GM12878 (cell line): ENCODE data around the gene MRTFB. TPM values are rescaled to one million over a fixed set of nuclear protein-coding genes. Genes with fewer than 3 reads are reported as not detected.

Experiments
- ATAC-seq: fragments of 200-7000 bp; cut with Tn5 transposase; 3 replicates; pipeline ENCODE4 v1.9.1; 2020; ENCODE audit warnings: mild to moderate bottlenecking, moderate library complexity
- BruUV-seq: library from RNA; stranded (reverse); fragments of 400-500 nt; replicated peaks from 2 replicates; lab custom pipeline; 2021; lab: Mats Ljungman, UMichigan
- CTCF ChIA-PET: fragments of 300-600 bp; sonication (Branson Sonifier 250); formaldehyde crosslinking; extraction: SDS; loops from one replicate; lab custom pipeline; 2021; ENCODE audit warnings: inconsistent platforms; lab: Yijun Ruan, JAX
- POLR2A ChIA-PET: fragments of 350-600 bp; formaldehyde crosslinking; extraction: SDS; loops from one replicate; lab custom pipeline; 2021; ENCODE audit warnings: inconsistent platforms; lab: Charles Lee
- RAD21 ChIA-PET: fragments of 300-600 bp; sonication (Branson Sonifier 250); formaldehyde crosslinking; loops from one replicate; lab custom pipeline; 2023; ENCODE audit warnings: antibody characterized with exemption; ENCODE audit not compliant: unreplicated experiment; lab: Charles Lee
- SMC1A ChIA-PET: fragments of 300-600 bp; sonication (Branson Sonifier 250); formaldehyde crosslinking; loops from one replicate; lab custom pipeline; 2023; ENCODE audit not compliant: unreplicated experiment, uncharacterized antibody; lab: Charles Lee
- DNase-seq: peaks from one replicate; pipeline ENCODE4 v3.0.0-alpha.2; 2011; ENCODE audit warnings: low read depth, low spot score
- FAIRE-seq: peaks from 3 replicates; lab custom pipeline; 2011; peaks lifted over from hg19 to GRCh38; lab: Jason Lieb, UNC
- H2AFZ ChIP-seq: 2 replicates; pipeline ENCODE4 v1.6.0; 2011; ENCODE audit warnings: low read depth, low read length, control low read depth; ENCODE audit not compliant: control insufficient read depth
- H3K27ac ChIP-seq: 2 replicates; pipeline ENCODE4 v1.5.1; 2011; ENCODE audit warnings: control low read depth; ENCODE audit not compliant: control insufficient read depth, insufficient read depth
- H3K27me3 ChIP-seq, 2 experiments: replicated peaks in 1 of 2; 2 replicates each; pipeline versions ENCODE4 v1.6.0 to v1.6.1; 2011; ENCODE audit warnings: low read length in 1 of 2; ENCODE audit not compliant: control insufficient read depth in 2 of 2, insufficient read depth in 2 of 2
- H3K36me3 ChIP-seq, 2 experiments: 2 replicates each; pipeline ENCODE4 v1.5.1; 2011; ENCODE audit warnings: low read length in 1 of 2; ENCODE audit not compliant: control insufficient read depth in 2 of 2, insufficient read depth in 2 of 2
- H3K4me1 ChIP-seq: 2 replicates; pipeline ENCODE4 v1.6.1; 2011; ENCODE audit warnings: mild to moderate bottlenecking, low read length, moderate library complexity, mixed read lengths; ENCODE audit not compliant: control insufficient read depth, insufficient read depth
- H3K4me2 ChIP-seq: 2 replicates; pipeline ENCODE4 v1.6.0; 2011; ENCODE audit warnings: control low read depth; ENCODE audit not compliant: control insufficient read depth, insufficient read depth
- H3K4me3 ChIP-seq: fragments of 200-600 bp; sonication (generic); 2 replicates; pipeline ENCODE4 v1.5.1; 2016
- H3K79me2 ChIP-seq: 2 replicates; pipeline ENCODE4 v1.6.0; 2011; ENCODE audit warnings: low read length; ENCODE audit not compliant: control insufficient read depth, insufficient read depth
- H3K9ac ChIP-seq: 2 replicates; pipeline ENCODE4 v1.8.0; 2011; ENCODE audit warnings: low read length, control low read depth, mixed read lengths; ENCODE audit not compliant: control insufficient read depth, insufficient read depth
- H3K9me3 ChIP-seq: replicated peaks from 3 replicates; pipeline ENCODE4 v1.5.1; 2011; ENCODE audit warnings: mild to moderate bottlenecking, low read length; ENCODE audit not compliant: control insufficient read depth, insufficient read depth
- H4K20me1 ChIP-seq: 2 replicates; pipeline ENCODE4 v1.6.0; 2011; ENCODE audit not compliant: control insufficient read depth, insufficient read depth
- ATF7 ChIP-seq: fragments of 450-650 bp; IDR thresholded peaks from 2 replicates; pipeline ENCODE4 v1.6.1; 2016; ENCODE audit warnings: low read depth, mild to moderate bottlenecking
- BHLHE40 ChIP-seq, 2 experiments: fragments of 450-650 bp in 1 of 2; IDR thresholded peaks; 2 replicates each; pipeline ENCODE4 v1.6.1; 2011 to 2017; ENCODE audit warnings: low read depth in 2 of 2, borderline replicate concordance in 1 of 2, improper control_type of control experiment in 1 of 2, low read length in 1 of 2, mild to moderate bottlenecking in 1 of 2
- DPF2 ChIP-seq: fragments of 450-650 bp; IDR thresholded peaks from 2 replicates; pipeline ENCODE4 v1.6.1; 2017; ENCODE audit warnings: mild to moderate bottlenecking
- FOS ChIP-seq: IDR thresholded peaks from 3 replicates; pipeline ENCODE4 v1.6.1; 2011; ENCODE audit warnings: borderline replicate concordance; ENCODE audit not compliant: insufficient read length; ENCODE audit errors: extremely low read depth
- HDAC2 ChIP-seq: fragments of 200-600 bp; sonication (generic); IDR thresholded peaks from 2 replicates; pipeline ENCODE4 v1.6.1; 2017
- KDM1A ChIP-seq: fragments of 200-600 bp; sonication (generic); IDR thresholded peaks from 2 replicates; pipeline ENCODE4 v1.6.1; 2016; ENCODE audit warnings: borderline replicate concordance
- LARP7 ChIP-seq: fragments of 450-650 bp; IDR thresholded peaks from 2 replicates; pipeline ENCODE4 v1.6.1; 2017; ENCODE audit warnings: mild to moderate bottlenecking
- RAD51 ChIP-seq: fragments of 450-650 bp; IDR thresholded peaks from 2 replicates; pipeline ENCODE4 v1.6.1; 2016; ENCODE audit warnings: moderate library complexity, mild to moderate bottlenecking, inconsistent platforms
- SIN3A ChIP-seq: IDR thresholded peaks from 2 replicates; pipeline ENCODE4 v1.6.1; 2012; ENCODE audit warnings: low read depth, low read length, improper control_type of control experiment
- ZNF217 ChIP-seq: fragments of 450-650 bp; IDR thresholded peaks from 2 replicates; pipeline ENCODE4 v1.6.1; 2017; ENCODE audit warnings: antibody characterized with exemption, mild to moderate bottlenecking
- WGBS: methylation state at CpG from one replicate; pipeline ENCODE4 v1.1.6; 2016; ENCODE audit warnings: low lambda C conversion rate; ENCODE audit not compliant: insufficient replicate concordance, insufficient coverage; ENCODE audit errors: missing lambda C conversion rate; 5-methylcytosine and 5-hydroxymethylcytosine counted together
- in situ Hi-C: fragments of 300-500 bp; cut with MboI; formaldehyde crosslinking; loops from 9 replicates; pipeline ENCODE4 v1.14.3; 2018; ENCODE audit warnings: mixed read lengths
- intact Hi-C: fragments of 100-400 bp; cut with micrococcal nuclease; formaldehyde crosslinking; loops from one replicate; pipeline ENCODE4 v1.14.2; 2022; ENCODE audit not compliant: unreplicated experiment
- polyA plus RNA-seq, 11 experiments: library from polyadenylated mRNA; depleted of rRNA in 4 of 11; unstranded in 6 of 11; stranded (reverse) in 5 of 11; fragments of >200 nt; fragmentation: Nextera tagmentation in 4 of 11; fragmentation: Illumina TruSeq in 1 of 11; extraction: Ambion mirVana in 4 of 11; extraction: Trizol in 1 of 11; gene quantifications; 1 replicate in 1 of 11; 2 replicates in 10 of 11; pipeline versions ENCODE4 v1.2.1 to v1.2.3, GENCODE V29; 2011 to 2016; ENCODE audit warnings: inconsistent platforms in 2 of 11, missing spikeins in 2 of 11, low read depth in 1 of 11
- total RNA-seq, 4 experiments: library from RNA; depleted of rRNA in 3 of 4; stranded (reverse); fragments of >200 nt in 3 of 4; fragmentation: Illumina TruSeq in 1 of 4; extraction: Trizol in 1 of 4; gene quantifications; 2 replicates each; pipeline versions ENCODE4 v1.2.1 to v1.2.3, GENCODE V29; 2013 to 2021
- TF ChIP-seq, protein P1 (sequence below): fragments of 450-650 bp; formaldehyde crosslinking; IDR thresholded peaks from 2 replicates; pipeline ENCODE4 v1.5.0; 2022; ENCODE audit warnings: mild to moderate bottlenecking, missing genetic modification characterization

The MRTFB gene
- total and polyA plus RNA-seq, 10 of the 15 experiments (the other 5 are each of a cell fraction or from before 2014, with no cell fraction given) = 2.1 to 14.3 (median 8.0) TPM

DNA sequence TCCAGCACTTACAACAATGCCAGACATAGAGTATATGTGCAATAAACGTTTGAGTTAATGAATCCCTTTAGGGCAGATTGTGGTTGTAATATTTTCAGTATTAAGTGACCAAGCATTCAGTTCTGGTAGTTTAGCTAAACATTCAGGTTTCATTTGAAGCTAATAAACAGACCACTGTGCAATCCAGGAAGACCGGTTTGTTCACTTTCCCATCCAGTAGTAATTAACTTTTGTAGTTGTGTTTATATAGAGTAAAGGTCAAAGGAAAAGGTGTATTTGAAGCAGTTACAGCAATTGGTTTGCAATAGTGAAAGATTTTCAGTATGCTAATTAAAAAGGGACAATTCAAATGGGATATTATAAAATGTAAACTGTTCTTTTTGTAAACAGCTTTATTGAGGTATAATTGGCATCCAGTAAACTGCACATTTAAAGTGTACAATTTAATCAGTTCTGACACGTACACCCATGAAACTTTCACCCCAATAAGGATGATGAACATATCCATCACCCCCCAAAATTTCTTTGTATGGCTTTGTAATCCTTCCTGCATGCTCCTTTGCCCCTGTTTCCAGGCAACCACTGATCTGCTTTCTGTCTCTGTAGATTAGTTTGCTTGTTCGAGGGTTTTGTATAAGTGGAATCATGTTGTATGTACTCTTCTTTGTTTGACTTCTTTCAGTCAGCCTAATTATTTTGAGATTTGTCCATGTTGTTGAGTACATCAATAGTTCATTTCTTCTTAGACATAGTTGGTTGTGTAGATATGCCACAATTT, 26.3 kb downstream of the MRTFB start:
- ChIA-PET RAD21 (no interaction called here), POLR2A (no interaction called here), SMC1A (interaction anchor here (0.7 to 2.1 kb wide), 6 partner anchors 11 to 173 kb away, joined by 3 to 4 read pairs (median 4); no protein-coding TSS in a partner anchor), CTCF (interaction anchor here (1.1 kb wide), 1 partner anchor 13 kb away, joined by 3 read pairs; no protein-coding TSS in a partner anchor)
- ATAC-seq = no peak
- WGBS = 62% methylated on average over 4 of the region's 4 CpGs
- Histone ChIP-seq H3K4me2 (no peak overlapping the region), H2AFZ (no peak overlapping the region), H3K9ac (no peak overlapping the region), H3K36me3 (no peaks in the 10 kb centered on the region; a peak in 1 of 4 replicates), H3K4me1 (peaks cover 13% of the 10 kb centered on the region; the same call in 1 of the 2 replicates), H3K27ac (no peak overlapping the region), H3K79me2 (peaks cover 2% of the 10 kb centered on the region; the same call in 1 of the 2 replicates), H4K20me1 (no peaks in the 10 kb centered on the region), H3K9me3 (no peaks in the 10 kb centered on the region; the same call in 2 of the 3 replicates), H3K27me3 (no peaks in the 10 kb centered on the region), H3K4me3 (no peak overlapping the region)
- in situ Hi-C loops = no loop called here
- TF ChIP-seq SIN3A (no peak), RAD51 (no peak), ATF7 (no peak), BHLHE40 (IDR thresholded peaks at IDR 0.05; ENCODE audit: borderline replicate concordance in 1 of 2, low read depth in 2 of 2, low read length in 1 of 2) (no peak), KDM1A (no peak), HDAC2 (no peak), FOS (no peak), DPF2 (no peak), ZNF217 (no peak), LARP7 (no peak)
- TF ChIP-seq, protein P1, sequence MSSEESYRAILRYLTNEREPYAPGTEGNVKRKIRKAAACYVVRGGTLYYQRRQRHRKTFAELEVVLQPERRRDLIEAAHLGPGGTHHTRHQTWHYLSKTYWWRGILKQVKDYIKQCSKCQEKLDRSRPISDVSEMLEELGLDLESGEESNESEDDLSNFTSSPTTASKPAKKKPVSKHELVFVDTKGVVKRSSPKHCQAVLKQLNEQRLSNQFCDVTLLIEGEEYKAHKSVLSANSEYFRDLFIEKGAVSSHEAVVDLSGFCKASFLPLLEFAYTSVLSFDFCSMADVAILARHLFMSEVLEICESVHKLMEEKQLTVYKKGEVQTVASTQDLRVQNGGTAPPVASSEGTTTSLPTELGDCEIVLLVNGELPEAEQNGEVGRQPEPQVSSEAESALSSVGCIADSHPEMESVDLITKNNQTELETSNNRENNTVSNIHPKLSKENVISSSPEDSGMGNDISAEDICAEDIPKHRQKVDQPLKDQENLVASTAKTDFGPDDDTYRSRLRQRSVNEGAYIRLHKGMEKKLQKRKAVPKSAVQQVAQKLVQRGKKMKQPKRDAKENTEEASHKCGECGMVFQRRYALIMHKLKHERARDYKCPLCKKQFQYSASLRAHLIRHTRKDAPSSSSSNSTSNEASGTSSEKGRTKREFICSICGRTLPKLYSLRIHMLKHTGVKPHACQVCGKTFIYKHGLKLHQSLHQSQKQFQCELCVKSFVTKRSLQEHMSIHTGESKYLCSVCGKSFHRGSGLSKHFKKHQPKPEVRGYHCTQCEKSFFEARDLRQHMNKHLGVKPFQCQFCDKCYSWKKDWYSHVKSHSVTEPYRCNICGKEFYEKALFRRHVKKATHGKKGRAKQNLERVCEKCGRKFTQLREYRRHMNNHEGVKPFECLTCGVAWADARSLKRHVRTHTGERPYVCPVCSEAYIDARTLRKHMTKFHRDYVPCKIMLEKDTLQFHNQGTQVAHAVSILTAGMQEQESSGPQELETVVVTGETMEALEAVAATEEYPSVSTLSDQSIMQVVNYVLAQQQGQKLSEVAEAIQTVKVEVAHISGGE (CRISPR knock-in tag) = no peak
- no peak for FAIRE-seq
- intact Hi-C loops = no loop called here
- no peak for DNase-seq
- no TSS peak for BruUV-seq
